T-helper 2 cell treated with Interferon-gamma antibody and Interleukin-4, amounts not matched to agents 5 μg/mL and 100 μg/mL, for 36 hours (primary cell): ENCODE results near the gene SHC1.

Source experiments
- DNase-seq: peaks from one replicate; pipeline ENCODE4 v3.0.0; 2021; ENCODE audit warnings: low spot score
- H3K27ac Mint-ChIP-seq: one replicate; pipeline ENCODE4 v1.8.0; 2021; ENCODE audit warnings: mild to moderate bottlenecking, mixed read lengths
- H3K27me3 Mint-ChIP-seq: one replicate; pipeline ENCODE4 v1.8.0; 2021; ENCODE audit warnings: low read depth, mixed read lengths
- H3K36me3 Mint-ChIP-seq: one replicate; pipeline ENCODE4 v1.8.0; 2021; ENCODE audit warnings: low read depth, mixed read lengths
- H3K4me1 Mint-ChIP-seq: one replicate; pipeline ENCODE4 v1.8.0; 2021; ENCODE audit warnings: low read depth, mixed read lengths
- H3K4me3 Mint-ChIP-seq: one replicate; pipeline ENCODE4 v1.8.0; 2022; ENCODE audit warnings: mild to moderate bottlenecking, moderate library complexity, mixed read lengths
- H3K9me3 Mint-ChIP-seq: one replicate; pipeline ENCODE4 v1.8.0; 2021; ENCODE audit warnings: mixed read lengths

The SHC1 gene

GRCh38 chr1:154913273-154913672, 57.3 kb downstream of the SHC1 start:
- Mint-ChIP-seq H3K27me3 (peaks cover 4% of the 10 kb centered on the region), H3K4me1 (no peaks in the 10 kb centered on the region), H3K4me3 (no peak overlapping the region), H3K9me3 (peaks cover 6% of the 10 kb centered on the region), H3K27ac (no peak overlapping the region), H3K36me3 (peaks cover 8% of the 10 kb centered on the region)
- no peak for DNase-seq

GRCh38 chr1:154912755-154913154, 57.8 kb downstream of the SHC1 start:
- Mint-ChIP-seq H3K4me1 (no peaks in the 10 kb centered on the region), H3K36me3 (peaks cover 8% of the 10 kb centered on the region), H3K9me3 (peaks cover 6% of the 10 kb centered on the region), H3K27me3 (peaks cover 4% of the 10 kb centered on the region), H3K27ac (no peak overlapping the region), H3K4me3 (no peak overlapping the region)
- no peak for DNase-seq
